RKO (cell line): Measurements from ENCODE around the gene SLC27A1.
"Not testable (repeated sequence)": the region's sequence is repeated elsewhere in the genome, so short reads cannot be mapped to it uniquely, and the experiment has no call there.

Source experiments
- DNase-seq: peaks from one replicate; pipeline ENCODE4 v3.0.0-alpha.2; 2016; ENCODE audit warnings: low spot score

SLC27A1 gene

GRCh38 chr19:17457616-17458015 lies 12.7 kb upstream of the SLC27A1 start:
- no peak for DNase-seq

- no peak for DNase-seq
These were observed 11.4 kb upstream of the SLC27A1 start for GRCh38 chr19:17458970-17459369.

GRCh38 chr19:17460372-17461230 lies 9.7 kb upstream of the SLC27A1 start, which contains the start of gene NXNL1:
Gene NXNL1 (minus strand): TSS chr19:17460926. CDS start chr19:17460869, 57 bp downstream.
- no peak for DNase-seq

GRCh38 chr19:17466487-17466850 lies 3.9 kb upstream of the SLC27A1 start:
- no peak for DNase-seq

GRCh38 chr19:17467471-17468301 lies 2.6 kb upstream of the SLC27A1 start:
- no peak for DNase-seq

- DNase-seq: no peak
These were observed 1.8 kb upstream of the SLC27A1 start for GRCh38 chr19:17468302-17469091.

GRCh38 chr19:17469092-17469480 lies 1.2 kb upstream of the SLC27A1 start:
- no peak for DNase-seq

GRCh38 chr19:17469481-17470067 lies 750 bp upstream of the SLC27A1 start:
- peak; percentile 91 for DNase-seq

- no peak for DNase-seq
These were observed 1.2 kb downstream of the SLC27A1 start for GRCh38 chr19:17471410-17472125.

- no peak for DNase-seq
These were observed 2.7 kb downstream of the SLC27A1 start for GRCh38 chr19:17473041-17473440.

- DNase-seq: not testable (repeated sequence)
These were observed 4.8 kb downstream of the SLC27A1 start for GRCh38 chr19:17475011-17475540.

GRCh38 chr19:17475541-17476115 lies 5.3 kb downstream of the SLC27A1 start:
- DNase-seq: no peak

GRCh38 chr19:17479325-17479791 lies 9.0 kb downstream of the SLC27A1 start:
- DNase-seq: no peak

GRCh38 chr19:17481986-17482385 lies 11.7 kb downstream of the SLC27A1 start:
- no peak for DNase-seq

- no peak for DNase-seq
These were observed 12.7 kb downstream of the SLC27A1 start for GRCh38 chr19:17482877-17483604.

GRCh38 chr19:17483605-17484002 lies 13.3 kb downstream of the SLC27A1 start:
- no peak for DNase-seq

- no peak for DNase-seq
These were observed 14.3 kb downstream of the SLC27A1 start for GRCh38 chr19:17484520-17485185.

- DNase-seq: no peak
These were observed 16.4 kb downstream of the SLC27A1 start for GRCh38 chr19:17486545-17487240.
